ENCODE results near the gene CD9. TPM values are rescaled to one million over a fixed set of nuclear protein-coding genes. Genes with fewer than 3 reads are reported as not detected.

CD9 gene
- total RNA-seq, 3 donors from 2014 or later, result 1.6 to 3.2 (median 3.0) TPM

GRCh38 chr12:6215932-6216494, 15.8 kb downstream of the CD9 start:
- no peak overlapping the region for H3K4me3 Mint-ChIP-seq
- H3K27me3 Mint-ChIP-seq (ENCODE audit: low read depth), result peaks cover 2% of the 10 kb centered on the region
- no peaks in the 10 kb centered on the region for H3K36me3 Mint-ChIP-seq (ENCODE audit: insufficient read depth)
- peaks cover 7% of the 10 kb centered on the region for H3K4me1 Mint-ChIP-seq (ENCODE audit: low read depth)
- H3K9me3 Mint-ChIP-seq, result no peaks in the 10 kb centered on the region
- no peak for DNase-seq
- no peak for ATAC-seq

- no peak overlapping the region for H3K4me3 Mint-ChIP-seq
- H3K9me3 Mint-ChIP-seq, result no peaks in the 10 kb centered on the region
- DNase-seq (no peak), ATAC-seq (no peak)
- H3K27me3 Mint-ChIP-seq (ENCODE audit: low read depth), result peaks cover 2% of the 10 kb centered on the region
- peaks cover 7% of the 10 kb centered on the region for H3K4me1 Mint-ChIP-seq (ENCODE audit: low read depth)
- H3K36me3 Mint-ChIP-seq (ENCODE audit: insufficient read depth), result no peaks in the 10 kb centered on the region
Measured at GRCh38 chr12:6216581-6216980, 16.4 kb downstream of the CD9 start.

DNA sequence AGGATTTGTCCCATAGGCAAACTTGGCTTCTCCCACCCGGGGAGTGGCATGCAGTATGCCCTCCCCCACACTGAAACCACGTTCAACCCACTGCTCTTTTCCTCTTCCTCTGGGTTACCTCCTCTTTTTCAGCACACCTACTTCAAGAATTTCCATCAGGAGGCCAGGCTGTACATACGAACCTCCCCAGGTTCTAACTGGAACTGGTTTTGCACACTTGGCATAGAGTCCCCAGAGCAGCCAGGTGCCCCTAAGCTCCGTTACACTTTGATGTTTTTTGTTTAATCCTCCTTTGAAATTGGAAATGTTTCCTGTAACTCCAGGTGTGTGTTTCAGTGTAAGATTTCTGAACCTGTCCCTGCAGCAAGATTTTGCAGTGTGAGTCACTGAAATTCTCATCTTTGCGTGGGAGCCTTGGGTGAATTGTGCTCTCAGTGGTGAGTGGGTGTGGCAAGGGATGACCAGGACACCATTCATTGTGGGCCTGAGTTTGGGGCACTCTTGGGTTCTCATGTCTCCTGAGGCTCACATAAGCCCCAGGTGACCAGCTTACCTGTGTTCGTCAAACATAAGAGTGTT, 18.2 kb downstream of the CD9 start:
- Mint-ChIP-seq H3K27me3 (ENCODE audit: low read depth) (no peaks in the 10 kb centered on the region), H3K4me1 (ENCODE audit: low read depth) (peaks cover 7% of the 10 kb centered on the region), H3K9me3 (no peaks in the 10 kb centered on the region), H3K36me3 (ENCODE audit: insufficient read depth) (no peaks in the 10 kb centered on the region), H3K4me3 (no peak overlapping the region)
- DNase-seq (no peak), ATAC-seq (peak; percentile 30 to 35)

DNA sequence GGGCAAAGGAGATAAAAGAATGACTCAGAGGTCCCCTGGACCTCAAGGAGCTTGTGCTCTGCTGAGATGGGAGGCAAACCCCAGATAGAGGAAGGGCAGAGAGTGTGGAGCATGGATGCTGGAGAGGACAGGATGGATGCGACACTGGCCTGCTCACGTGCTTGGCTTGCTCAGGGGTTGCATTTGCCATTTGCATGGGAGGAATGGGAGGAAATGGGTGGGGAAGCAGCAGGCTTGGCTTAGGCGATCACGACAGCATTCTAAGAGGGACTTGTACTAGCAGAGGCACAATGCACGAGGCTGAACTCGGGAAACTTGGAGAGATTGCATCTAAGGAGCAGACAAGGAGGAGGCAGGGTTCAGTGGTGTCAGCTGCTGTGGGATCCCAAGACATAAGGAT, 19.8 kb downstream of the CD9 start:
- H3K36me3 Mint-ChIP-seq (ENCODE audit: insufficient read depth), result no peaks in the 10 kb centered on the region
- H3K27me3 Mint-ChIP-seq (ENCODE audit: low read depth), result no peaks in the 10 kb centered on the region

GRCh38 chr12:6221146-6221545, 20.9 kb downstream of the CD9 start:
- Mint-ChIP-seq H3K27me3 (ENCODE audit: low read depth) (no peaks in the 10 kb centered on the region), H3K4me1 (ENCODE audit: low read depth) (peaks cover 7% of the 10 kb centered on the region), H3K36me3 (ENCODE audit: insufficient read depth) (no peaks in the 10 kb centered on the region), H3K4me3 (no peak overlapping the region), H3K9me3 (no peaks in the 10 kb centered on the region)
- ATAC-seq (no peak), DNase-seq (no peak)

More for the DNA sequence above, 19.8 kb downstream of the CD9 start:
- DNase-seq (no peak), ATAC-seq (no peak)
- Mint-ChIP-seq H3K4me1 (ENCODE audit: low read depth) (peaks cover 7% of the 10 kb centered on the region), H3K4me3 (no peak overlapping the region), H3K9me3 (no peaks in the 10 kb centered on the region)

DNA sequence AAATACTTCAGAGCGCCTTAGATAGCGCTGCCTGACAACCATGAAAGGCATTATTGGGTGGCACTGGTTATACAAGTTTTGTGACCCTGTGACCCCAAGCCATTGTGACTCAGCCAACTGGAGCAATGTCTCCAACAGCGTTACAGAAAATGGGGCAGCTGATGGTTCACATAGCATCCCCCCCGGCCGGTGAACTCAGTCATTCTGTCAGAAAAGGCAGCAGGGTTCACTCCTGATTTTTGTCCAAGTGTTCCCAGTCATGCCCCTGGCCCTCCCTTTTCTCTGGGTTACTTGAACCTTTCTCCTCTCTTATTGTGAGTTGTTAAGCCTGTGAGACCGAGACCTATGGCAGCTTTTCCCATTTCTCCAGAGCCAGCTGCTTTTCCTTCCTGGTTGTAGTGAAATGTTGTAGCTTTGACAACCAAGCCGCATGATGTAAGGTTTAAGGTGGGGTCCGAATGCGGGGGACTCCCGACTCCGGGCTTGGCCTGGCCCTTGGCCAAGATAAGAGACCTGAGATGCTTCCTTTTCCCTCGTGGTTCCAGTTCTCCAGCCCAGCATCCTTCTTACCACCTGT, 22.0 kb downstream of the CD9 start:
- Mint-ChIP-seq H3K4me1 (ENCODE audit: low read depth) (peaks cover 7% of the 10 kb centered on the region), H3K36me3 (ENCODE audit: insufficient read depth) (no peaks in the 10 kb centered on the region), H3K27me3 (ENCODE audit: low read depth) (no peaks in the 10 kb centered on the region), H3K4me3 (no peak overlapping the region), H3K9me3 (no peaks in the 10 kb centered on the region)
- DNase-seq, result no peak
- ATAC-seq, result no peak

DNA sequence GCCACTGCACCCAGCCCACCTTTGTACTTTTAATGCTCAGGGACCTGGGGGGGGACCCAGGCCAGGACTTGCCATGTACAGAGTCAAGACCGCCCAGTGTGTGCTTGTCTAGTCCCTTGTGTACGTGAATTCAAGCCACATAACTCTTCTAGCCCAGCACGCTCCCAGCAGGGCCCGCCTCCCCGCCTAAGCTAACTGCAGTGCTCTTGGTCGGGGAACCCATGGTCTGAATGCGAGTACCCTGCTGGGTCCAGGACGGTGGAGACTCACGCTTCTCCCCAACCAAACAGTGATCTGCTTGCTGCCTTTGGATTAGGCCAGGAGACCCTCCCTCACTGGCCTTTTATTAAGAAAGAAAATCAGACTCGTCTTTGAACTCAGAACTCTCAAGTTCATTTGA, 23.3 kb downstream of the CD9 start:
- no peaks in the 10 kb centered on the region for H3K36me3 Mint-ChIP-seq (ENCODE audit: insufficient read depth)
- no peak for ATAC-seq
- no peaks in the 10 kb centered on the region for H3K27me3 Mint-ChIP-seq (ENCODE audit: low read depth)
- H3K9me3 Mint-ChIP-seq, result no peaks in the 10 kb centered on the region
- DNase-seq, result no peak
- no peak overlapping the region for H3K4me3 Mint-ChIP-seq
- H3K4me1 Mint-ChIP-seq (ENCODE audit: low read depth), result peaks cover 2% of the 10 kb centered on the region

GRCh38 chr12:6224550-6224949, 24.4 kb downstream of the CD9 start:
- DNase-seq (no peak), ATAC-seq (no peak)
- Mint-ChIP-seq H3K4me3 (no peak overlapping the region), H3K36me3 (ENCODE audit: insufficient read depth) (no peaks in the 10 kb centered on the region), H3K9me3 (no peaks in the 10 kb centered on the region), H3K4me1 (ENCODE audit: low read depth) (peaks cover 2% of the 10 kb centered on the region), H3K27me3 (ENCODE audit: low read depth) (no peaks in the 10 kb centered on the region)

DNA sequence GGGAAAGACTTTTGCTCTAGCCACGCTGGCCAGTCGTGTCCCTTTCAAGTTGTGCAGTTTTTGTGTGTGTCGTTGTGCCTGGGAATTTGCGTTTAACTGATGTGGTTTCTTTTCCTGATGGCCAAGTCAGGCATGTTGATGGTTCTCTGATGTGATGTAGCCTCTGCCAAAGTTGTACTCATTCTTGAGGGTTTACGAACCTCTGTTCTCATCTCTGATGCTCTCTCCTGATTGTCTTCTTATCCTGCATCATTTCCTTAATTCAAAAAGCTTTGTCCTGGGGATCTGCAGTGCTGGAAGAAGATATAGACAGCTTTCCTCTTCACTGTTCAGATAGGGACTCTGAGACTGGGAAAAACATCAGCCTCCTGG, 25.4 kb downstream of the CD9 start:
- peaks cover 10% of the 10 kb centered on the region for H3K4me1 Mint-ChIP-seq (ENCODE audit: low read depth)
- ATAC-seq, result no peak
- no peaks in the 10 kb centered on the region for H3K27me3 Mint-ChIP-seq (ENCODE audit: low read depth)

DNA sequence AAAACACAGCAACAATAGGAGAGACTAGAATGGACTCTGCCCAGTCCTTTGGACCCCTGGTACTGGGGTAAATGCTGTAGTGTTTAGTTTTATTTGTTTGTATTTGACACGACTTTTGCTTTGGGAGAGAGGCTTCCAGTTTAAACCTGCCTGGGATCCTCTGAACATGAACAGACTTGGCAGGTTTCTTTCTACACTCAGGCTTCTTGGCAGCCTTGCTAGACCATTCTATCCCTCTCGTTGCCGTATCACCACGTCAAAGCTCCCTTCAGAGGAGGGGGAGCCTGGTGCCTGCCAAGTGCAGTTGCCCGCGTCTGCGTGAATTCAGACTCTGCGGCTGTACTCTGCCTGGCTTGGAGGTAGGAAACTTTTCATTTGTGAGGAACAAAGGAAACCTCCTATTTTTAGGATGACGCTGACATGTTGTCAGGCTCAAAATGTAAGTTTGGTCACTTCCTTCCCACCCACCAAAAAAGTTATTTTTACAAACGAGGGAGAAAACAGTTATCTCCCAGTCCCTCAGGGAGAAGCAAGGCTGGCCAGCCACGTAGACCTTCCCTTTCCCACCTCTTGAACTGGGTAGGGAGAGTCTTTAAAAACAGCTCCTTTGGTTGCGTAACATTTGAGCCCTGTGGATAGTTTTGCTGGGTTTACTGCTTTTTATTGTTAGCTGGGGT, 25.9 kb downstream of the CD9 start:
- no peaks in the 10 kb centered on the region for H3K36me3 Mint-ChIP-seq (ENCODE audit: insufficient read depth)
- DNase-seq (no peak), ATAC-seq (no peak)
- no peak overlapping the region for H3K4me3 Mint-ChIP-seq
- no peaks in the 10 kb centered on the region for H3K27me3 Mint-ChIP-seq (ENCODE audit: low read depth)
- H3K9me3 Mint-ChIP-seq, result no peaks in the 10 kb centered on the region
- H3K4me1 Mint-ChIP-seq (ENCODE audit: low read depth), result peaks cover 15% of the 10 kb centered on the region

More for the DNA sequence above, 25.4 kb downstream of the CD9 start:
- Mint-ChIP-seq H3K4me3 (no peak overlapping the region), H3K9me3 (no peaks in the 10 kb centered on the region), H3K36me3 (ENCODE audit: insufficient read depth) (no peaks in the 10 kb centered on the region)
- DNase-seq, result no peak

DNA sequence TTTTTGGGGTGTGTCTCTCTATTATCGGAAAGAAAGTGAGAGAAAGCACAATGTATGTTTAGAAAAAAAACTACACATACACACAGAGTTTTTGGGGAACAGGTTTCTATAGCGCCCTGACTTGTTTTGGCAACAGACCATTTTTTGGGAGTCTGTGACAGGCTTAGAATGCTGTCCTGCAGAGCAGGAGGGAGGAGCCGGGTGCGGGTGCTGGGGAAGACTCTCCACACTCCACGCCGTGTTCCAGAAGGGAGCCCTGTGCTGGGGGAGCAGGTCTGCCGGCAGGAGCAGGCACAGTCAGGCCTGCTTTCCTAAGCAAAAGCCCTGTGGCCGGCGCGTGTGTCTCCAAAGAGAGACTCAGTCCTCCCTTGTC, 26.5 kb downstream of the CD9 start:
- no peak for DNase-seq
- Mint-ChIP-seq H3K4me3 (no peak overlapping the region), H3K36me3 (ENCODE audit: insufficient read depth) (no peaks in the 10 kb centered on the region), H3K4me1 (ENCODE audit: low read depth) (peaks cover 21% of the 10 kb centered on the region), H3K27me3 (ENCODE audit: low read depth) (no peaks in the 10 kb centered on the region), H3K9me3 (no peaks in the 10 kb centered on the region)
- ATAC-seq, result no peak

GRCh38 chr12:6228535-6229223, 28.5 kb downstream of the CD9 start:
- peaks cover 3% of the 10 kb centered on the region for H3K27me3 Mint-ChIP-seq (ENCODE audit: low read depth)
- DNase-seq (no peak), ATAC-seq (no peak)
- no peaks in the 10 kb centered on the region for H3K36me3 Mint-ChIP-seq (ENCODE audit: insufficient read depth)
- H3K9me3 Mint-ChIP-seq, result no peaks in the 10 kb centered on the region
- peaks cover 33% of the 10 kb centered on the region for H3K4me1 Mint-ChIP-seq (ENCODE audit: low read depth)
- H3K4me3 Mint-ChIP-seq, result no peak overlapping the region

DNA sequence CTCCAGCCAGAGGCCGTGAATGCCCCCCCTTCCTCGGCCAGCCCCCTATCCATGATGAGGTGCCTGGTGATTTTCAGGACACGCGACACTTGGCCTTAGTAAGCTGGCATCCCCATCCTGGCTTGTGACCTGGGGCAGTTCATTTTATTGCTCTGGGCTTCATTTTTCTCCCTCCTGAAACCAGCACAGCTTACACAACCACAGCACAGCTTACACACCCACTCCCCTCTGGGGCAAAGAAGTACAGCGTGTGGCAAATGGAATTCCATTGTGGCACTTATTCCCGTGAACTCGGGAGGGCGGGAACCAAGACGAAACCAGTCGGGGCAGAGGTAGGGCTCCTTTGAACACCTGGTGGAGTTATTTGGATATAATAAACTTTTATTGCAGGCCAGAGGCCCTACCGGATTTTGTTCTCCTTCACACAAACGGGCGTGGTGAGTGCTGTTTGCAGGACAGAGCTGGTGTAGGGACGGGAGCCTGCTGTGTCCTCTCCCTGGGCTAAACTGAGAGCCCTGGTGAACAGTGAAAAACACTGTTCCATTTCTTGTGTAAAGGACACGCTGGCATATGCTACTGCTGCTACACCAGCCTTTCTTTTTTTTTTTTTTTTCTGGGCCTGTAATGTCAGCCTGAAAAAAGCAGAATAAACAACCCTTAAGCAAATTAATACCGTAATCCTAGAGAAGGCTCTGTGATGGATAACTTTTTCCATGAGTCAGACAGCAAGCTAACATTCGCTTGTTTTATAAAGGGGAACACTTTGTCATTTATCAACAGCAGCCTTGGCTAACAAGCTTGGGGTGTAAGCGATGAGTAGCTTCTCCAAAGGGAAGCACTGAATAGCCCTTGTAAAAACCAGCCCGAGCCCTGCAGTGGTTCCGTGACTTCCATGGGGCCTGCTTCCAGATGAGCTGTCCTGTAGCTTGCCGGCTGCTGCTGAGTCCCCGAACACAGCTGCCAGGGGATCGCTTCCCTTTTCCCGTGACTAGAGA, 29.3 kb downstream of the CD9 start:
- H3K4me1 Mint-ChIP-seq (ENCODE audit: low read depth), result peaks cover 33% of the 10 kb centered on the region
- ATAC-seq (peak; percentile 7 to 12), DNase-seq (no peak)
- H3K9me3 Mint-ChIP-seq, result no peaks in the 10 kb centered on the region
- H3K36me3 Mint-ChIP-seq (ENCODE audit: insufficient read depth), result no peaks in the 10 kb centered on the region
- no peak overlapping the region for H3K4me3 Mint-ChIP-seq
- H3K27me3 Mint-ChIP-seq (ENCODE audit: low read depth), result peaks cover 3% of the 10 kb centered on the region

Measured in activated T-cell treated with anti-CD3 and anti-CD28 coated beads, Interleukin-2, amount 50 U/mL, for 4 hours (primary cell).